Inflammatory macrophage treated with lipopolysaccharide for 4 hours (primary cell): Measurements from ENCODE around the gene DOK6.
"Not testable (repeated sequence)": the region's sequence is repeated elsewhere in the genome, so short reads cannot be mapped to it uniquely, and the experiment has no call there.

ENCODE experiments used
- DNase-seq: peaks from one replicate; pipeline ENCODE4 v3.0.0-alpha.2; 2020

The DOK6 gene

DNA sequence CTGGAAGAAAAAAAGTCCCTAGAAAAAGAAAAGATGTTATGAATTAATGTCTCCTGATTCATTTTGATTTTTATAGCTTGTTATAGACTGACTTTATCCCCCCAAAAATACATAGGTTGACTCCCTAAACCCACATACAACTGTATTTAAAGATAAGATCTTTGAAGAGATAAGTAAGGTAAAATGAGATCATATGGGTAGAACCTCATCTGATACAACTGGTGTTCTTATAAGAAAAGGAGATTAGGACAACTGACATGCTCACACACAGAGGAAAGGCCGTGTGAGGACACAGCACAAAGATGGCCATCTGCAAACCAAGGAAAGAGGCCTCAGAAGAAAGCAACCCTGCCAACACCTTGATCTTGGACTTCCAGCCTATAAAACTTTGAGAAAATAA, 429.5 kb downstream of the DOK6 start:
- no peak for DNase-seq

GRCh38 chr18:69834980-69835379, 434.3 kb downstream of the DOK6 start:
- not testable (repeated sequence) for DNase-seq

GRCh38 chr18:69838003-69838402, 437.3 kb downstream of the DOK6 start:
- no peak for DNase-seq

GRCh38 chr18:69838620-69839411, 438.1 kb downstream of the DOK6 start:
- DNase-seq: no peak

GRCh38 chr18:69839497-69839896, 438.8 kb downstream of the DOK6 start:
- no peak for DNase-seq

GRCh38 chr18:69840001-69840400, 439.3 kb downstream of the DOK6 start:
- no peak for DNase-seq

DNA sequence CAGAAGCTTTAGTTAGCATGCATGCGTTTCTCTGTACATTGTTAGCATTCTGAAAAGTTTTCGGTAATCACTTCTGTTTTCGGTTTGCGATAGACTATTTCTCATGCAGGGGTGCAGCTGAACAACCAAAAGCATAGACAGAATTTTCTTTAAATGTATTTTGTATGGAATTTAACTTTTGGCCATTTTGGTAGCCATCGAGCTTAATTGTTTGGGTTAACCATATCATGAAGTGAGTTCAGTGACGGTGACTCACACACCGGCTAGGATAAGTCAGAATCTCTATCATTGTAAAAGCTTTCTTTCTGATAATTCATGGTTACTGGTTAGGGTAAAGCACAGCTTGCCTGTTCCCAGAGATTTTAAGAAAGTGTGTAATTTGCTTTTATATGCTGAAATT, 439.8 kb downstream of the DOK6 start:
- no peak for DNase-seq

- no peak for DNase-seq
Measured at GRCh38 chr18:69841117-69841516, 440.4 kb downstream of the DOK6 start.

DNA sequence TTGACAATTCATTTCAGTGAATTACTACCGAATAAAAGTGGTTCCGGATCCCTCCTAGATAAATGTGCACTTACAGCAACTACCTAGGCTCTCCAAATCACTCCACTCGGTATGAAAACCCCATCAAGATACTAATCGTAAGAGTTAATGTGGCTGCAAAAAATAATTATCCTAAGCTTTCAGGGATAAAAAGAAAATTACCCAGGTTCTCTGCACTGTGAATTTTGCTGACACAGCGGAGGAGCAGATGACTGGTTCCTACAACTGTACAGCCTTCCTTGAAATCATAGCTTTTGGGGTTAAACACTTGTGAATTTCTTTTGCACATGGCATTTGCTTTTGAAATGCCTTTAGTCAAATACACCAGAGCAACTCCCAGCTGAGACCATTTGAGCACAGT, 442.3 kb downstream of the DOK6 start:
- no peak for DNase-seq

DNA sequence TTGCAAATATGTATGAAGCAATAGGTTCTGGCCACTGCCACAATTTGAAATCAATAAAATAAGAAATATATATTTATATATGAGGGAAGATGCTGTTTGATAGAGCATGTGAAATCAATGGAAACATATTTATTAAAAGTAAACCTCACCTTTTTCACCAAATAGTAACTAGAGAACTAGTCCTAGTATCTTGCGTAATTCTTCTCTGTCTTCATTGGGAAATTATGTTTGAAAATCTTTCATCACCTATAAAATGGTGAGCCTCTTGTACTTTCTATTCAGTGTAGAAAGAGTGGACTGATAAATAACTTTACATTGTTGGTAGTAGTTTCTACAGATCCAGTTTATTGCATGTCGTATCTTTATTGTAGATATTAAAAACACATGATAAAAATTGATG, 444.0 kb downstream of the DOK6 start:
- no peak for DNase-seq

- no peak for DNase-seq
Measured at GRCh38 chr18:69845593-69846506, 445.2 kb downstream of the DOK6 start.

GRCh38 chr18:69853051-69853450, 452.4 kb downstream of the DOK6 start:
- no peak for DNase-seq

GRCh38 chr18:69854455-69854854, 453.8 kb downstream of the DOK6 start:
- DNase-seq: no peak

DNA sequence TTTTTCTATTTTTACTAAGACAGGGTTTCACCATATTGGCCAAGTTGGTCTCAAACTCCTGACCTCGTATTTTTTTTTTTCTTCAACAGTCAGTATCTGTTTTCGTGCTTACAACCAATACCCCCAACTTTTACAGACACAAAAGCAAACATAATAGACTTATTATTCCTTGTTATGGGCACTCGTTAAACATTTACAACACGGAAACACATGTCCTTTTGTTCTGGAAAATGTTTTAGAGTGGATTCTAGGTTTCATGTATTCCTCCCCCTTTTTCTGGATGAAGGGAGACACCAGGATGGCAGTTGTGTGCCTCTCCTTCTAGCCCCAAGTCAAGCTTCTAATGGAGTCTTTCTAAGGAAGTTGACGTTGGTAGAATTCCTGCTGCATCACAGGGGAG, 458.2 kb downstream of the DOK6 start:
- no peak for DNase-seq

DNA sequence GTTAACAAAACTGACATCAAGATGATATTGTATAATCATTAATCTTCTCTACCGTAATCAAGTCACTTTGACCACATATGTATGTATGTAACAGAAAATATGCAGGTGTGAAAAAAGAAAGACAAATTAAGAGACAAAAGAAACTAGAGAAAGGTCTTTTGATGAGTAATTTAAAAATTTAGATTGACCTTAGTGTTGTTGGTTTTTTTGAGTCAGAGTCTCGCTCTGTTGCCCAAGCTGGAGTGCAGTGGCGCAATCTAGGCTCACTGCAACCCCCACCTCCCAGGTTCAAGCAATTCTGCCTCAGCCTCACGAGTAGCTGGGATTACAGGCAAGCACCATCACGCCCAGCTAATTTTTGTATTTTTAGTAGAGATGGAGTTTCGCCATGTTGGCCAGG, 464.1 kb downstream of the DOK6 start:
- DNase-seq: not testable (repeated sequence)

- no peak for DNase-seq
Measured at GRCh38 chr18:69865776-69866175, 465.1 kb downstream of the DOK6 start.

DNA sequence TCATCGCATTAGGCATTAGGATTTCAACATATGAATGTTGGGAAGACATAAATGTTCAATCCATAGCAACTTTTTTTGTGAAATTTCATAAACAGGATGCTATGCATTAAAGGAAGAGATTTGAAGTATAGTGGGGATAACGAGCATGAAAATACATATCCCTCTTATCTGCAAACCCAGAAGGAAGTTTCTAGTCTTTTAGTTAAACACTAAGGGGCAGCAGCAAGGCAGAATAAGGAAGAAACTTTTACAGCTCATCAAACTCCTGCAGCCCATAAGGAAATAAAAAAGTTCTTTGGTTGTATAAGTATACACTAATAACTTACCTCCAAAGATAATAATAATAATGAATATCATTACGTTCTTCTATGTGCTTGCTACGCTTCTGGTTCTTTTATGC, 465.5 kb downstream of the DOK6 start:
- no peak for DNase-seq

DNA sequence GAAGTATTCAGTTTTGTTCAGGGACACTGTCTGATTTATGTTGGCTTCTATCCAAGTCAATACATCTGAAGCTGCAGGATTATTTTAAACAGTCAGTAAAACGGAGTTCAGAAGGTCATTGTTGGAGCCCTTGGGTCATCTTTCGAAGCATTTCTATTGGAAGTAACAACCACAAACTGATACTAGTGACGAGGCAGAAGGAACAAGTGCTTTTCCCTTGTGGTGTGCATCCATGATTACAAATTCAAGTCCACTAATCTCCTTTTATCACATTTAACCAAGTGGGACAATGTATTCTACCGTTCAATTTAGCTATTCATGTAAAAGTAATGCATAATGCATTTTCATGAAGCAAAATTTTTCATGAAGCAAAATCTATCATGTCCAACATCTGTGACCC, 470.0 kb downstream of the DOK6 start:
- DNase-seq: no peak

GRCh38 chr18:69871363-69871762, 470.7 kb downstream of the DOK6 start:
- DNase-seq: no peak

GRCh38 chr18:69872661-69873060, 472.0 kb downstream of the DOK6 start:
- no peak for DNase-seq

GRCh38 chr18:69874058-69874457, 473.4 kb downstream of the DOK6 start:
- no peak for DNase-seq

DNA sequence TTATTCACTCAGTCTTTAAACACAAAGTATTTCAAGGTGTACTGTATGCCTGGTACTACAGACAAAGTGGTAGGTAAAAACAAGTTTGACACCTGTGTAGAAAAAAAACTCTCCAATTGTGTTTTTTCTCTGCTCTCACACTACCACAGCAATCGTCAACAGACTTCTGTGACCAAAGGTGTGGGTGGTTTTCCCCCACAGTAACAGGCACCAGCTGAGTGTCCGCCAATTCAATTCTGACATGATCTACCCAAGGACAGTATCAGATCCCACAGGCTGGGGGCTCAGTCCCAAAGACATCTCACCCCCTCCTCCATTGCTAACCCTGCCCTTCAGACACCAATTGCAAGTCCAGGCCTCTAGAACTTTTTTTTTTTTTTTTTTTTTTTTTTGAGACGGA, 475.8 kb downstream of the DOK6 start:
- no peak for DNase-seq

DNA sequence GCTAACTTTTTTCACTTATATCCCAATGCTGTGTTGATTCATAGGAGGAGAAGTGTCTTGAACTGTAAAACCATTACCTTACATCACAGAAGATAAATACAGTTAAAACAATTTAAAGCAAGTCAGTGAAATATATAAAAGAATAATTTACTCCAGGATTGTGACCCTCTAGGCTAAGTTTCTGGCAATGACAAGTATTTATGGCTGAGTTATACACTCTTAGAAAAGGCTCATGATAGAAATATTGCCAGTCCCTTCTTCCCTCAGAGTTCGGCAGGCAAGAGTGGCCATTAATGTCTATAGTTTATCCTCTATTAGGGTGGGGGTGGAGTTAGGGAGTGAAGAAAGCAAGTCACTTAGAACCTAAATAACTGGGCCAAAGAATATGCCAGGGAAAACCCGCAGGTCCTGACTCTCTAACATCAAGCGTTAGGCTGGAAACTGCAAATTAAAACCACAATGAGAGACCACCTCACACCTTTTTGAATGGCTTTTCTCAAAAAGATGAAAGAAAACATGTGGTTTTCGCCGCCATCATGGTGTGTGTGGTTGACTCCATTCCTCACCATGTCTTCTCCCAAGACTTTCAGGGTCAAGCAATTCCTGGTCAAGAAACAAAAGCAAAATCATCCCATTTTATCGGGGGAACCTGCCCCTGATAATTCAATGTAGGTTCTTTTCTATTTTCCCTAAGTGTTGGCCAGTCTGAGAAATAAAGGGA, 477.7 kb downstream of the DOK6 start:
- DNase-seq: no peak
